H1 (cell line): Measurements from ENCODE around the gene DDHD1. TPM values are rescaled to one million over a fixed set of nuclear protein-coding genes. Genes with fewer than 3 reads are reported as not detected.

Source experiments
- CTCF ChIA-PET: fragments of 300-600 bp; sonication (Branson Sonifier 250); formaldehyde crosslinking; loops from one replicate; lab custom pipeline; 2021; ENCODE audit not compliant: partially characterized antibody; lab: Charles Lee
- POLR2A ChIA-PET: fragments of 300-600 bp; sonication (Branson Sonifier 250); formaldehyde crosslinking; loops from one replicate; lab custom pipeline; 2021; ENCODE audit warnings: inconsistent platforms; ENCODE audit not compliant: partially characterized antibody; lab: Charles Lee
- DNase-seq, 2 experiments: peaks; one replicate each; pipeline versions ENCODE4 v3.0.0 to v3.0.0-alpha.2; 2010 to 2022; ENCODE audit warnings: low spot score in 2 of 2, low read depth in 1 of 2, mixed read lengths in 1 of 2
- FAIRE-seq: peaks from 2 replicates; lab custom pipeline; 2011; peaks lifted over from hg19 to GRCh38; lab: Jason Lieb, UNC
- H2AFZ ChIP-seq: 2 replicates; pipeline ENCODE4 v1.8.1; 2012; ENCODE audit warnings: low read length, inconsistent platforms
- H2AK5ac ChIP-seq: 2 replicates; pipeline ENCODE4 v1.6.1; 2013; ENCODE audit warnings: low read depth, low read length
- H2BK120ac ChIP-seq: replicated peaks from 2 replicates; pipeline ENCODE3; 2013; ENCODE audit warnings: low read depth, low read length, inconsistent platforms
- H2BK12ac ChIP-seq: 2 replicates; pipeline ENCODE4 v1.6.1; 2013; ENCODE audit warnings: low read depth, low read length
- H2BK15ac ChIP-seq: 2 replicates; pipeline ENCODE4 v1.6.1; 2013; ENCODE audit warnings: low read length
- H2BK20ac ChIP-seq: 2 replicates; pipeline ENCODE4 v1.6.1; 2013; ENCODE audit warnings: low read length
- H2BK5ac ChIP-seq: 2 replicates; pipeline ENCODE4 v1.6.1; 2013; ENCODE audit warnings: low read depth, low read length
- H3K14ac ChIP-seq: 2 replicates; pipeline ENCODE4 v1.6.1; 2013; ENCODE audit warnings: inconsistent platforms; ENCODE audit not compliant: insufficient read length
- H3K18ac ChIP-seq: 2 replicates; pipeline ENCODE4 v1.6.1; 2013; ENCODE audit warnings: low read length; ENCODE audit errors: extremely low read depth
- H3K23ac ChIP-seq: 2 replicates; pipeline ENCODE4 v1.6.1; 2013; ENCODE audit warnings: inconsistent platforms; ENCODE audit not compliant: insufficient read length
- H3K23me2 ChIP-seq: 2 replicates; pipeline ENCODE4 v1.6.1; 2013; ENCODE audit warnings: low read depth, low read length
- H3K27ac ChIP-seq: 2 replicates; pipeline ENCODE4 v1.6.1; 2011; ENCODE audit warnings: low read depth, low read length, inconsistent platforms
- H3K27me3 ChIP-seq, 4 experiments: replicated peaks in 1 of 4; 1 replicate in 1 of 4; 2 replicates in 3 of 4; pipeline versions ENCODE4 v1.6.1 to v1.8.1; 2011 to 2013; ENCODE audit warnings: low read length in 3 of 4, mild to moderate bottlenecking in 3 of 4, inconsistent platforms in 2 of 4, mixed read lengths in 2 of 4, moderate library complexity in 1 of 4; ENCODE audit not compliant: control insufficient read depth in 3 of 4, insufficient read depth in 3 of 4; ENCODE audit errors: extremely low read depth in 1 of 4
- H3K36me3 ChIP-seq, 4 experiments: 2 replicates each; pipeline versions ENCODE4 v1.6.1 to v1.8.1; 2011 to 2013; ENCODE audit warnings: mild to moderate bottlenecking in 4 of 4, low read length in 3 of 4, moderate library complexity in 2 of 4, control low read depth in 1 of 4, inconsistent platforms in 1 of 4; ENCODE audit not compliant: insufficient read depth in 4 of 4, control insufficient read depth in 2 of 4
- H3K4ac ChIP-seq: replicated peaks from 2 replicates; pipeline ENCODE3; 2013; ENCODE audit warnings: low read length, low read depth, mixed read lengths, inconsistent platforms; ENCODE audit not compliant: insufficient read length
- H3K4me1 ChIP-seq, 4 experiments: replicated peaks in 1 of 4; 1 replicate in 1 of 4; 2 replicates in 3 of 4; pipeline versions ENCODE4 v1.6.1 to v1.8.1; 2011 to 2013; ENCODE audit warnings: low read length in 3 of 4, inconsistent platforms in 2 of 4, mixed read lengths in 1 of 4; ENCODE audit not compliant: insufficient read depth in 4 of 4, control insufficient read depth in 3 of 4
- H3K4me2 ChIP-seq, 2 experiments: 2 replicates each; pipeline versions ENCODE4 v1.6.1 to v1.8.1; 2011 to 2013; ENCODE audit warnings: low read depth in 2 of 2, low read length in 2 of 2, control low read depth in 1 of 2, inconsistent platforms in 1 of 2, mild to moderate bottlenecking in 1 of 2; ENCODE audit not compliant: insufficient read depth in 1 of 2
- H3K4me3 ChIP-seq, 4 experiments: fragments of 200-600, 300-600 bp in 1 of 4; sonication (generic), shearing (Covaris generic), sonication (Bioruptor Twin) in 1 of 4; 2 replicates each; pipeline versions ENCODE4 v1.5.1 to v1.8.1; 2011 to 2016; ENCODE audit warnings: low read length in 4 of 4, low read depth in 3 of 4, control low read depth in 2 of 4, inconsistent platforms in 2 of 4, mild to moderate bottlenecking in 2 of 4, mixed read lengths in 1 of 4, moderate library complexity in 1 of 4; ENCODE audit not compliant: insufficient read depth in 2 of 4; ENCODE audit errors: extremely low read depth in 1 of 4
- H3K56ac ChIP-seq: replicated peaks from 2 replicates; pipeline ENCODE3; 2013; ENCODE audit warnings: low read depth, mild to moderate bottlenecking, mixed read lengths, low read length, inconsistent platforms; ENCODE audit not compliant: insufficient read length
- H3K79me1 ChIP-seq: 2 replicates; pipeline ENCODE4 v1.6.1; 2013; ENCODE audit warnings: low read depth, low read length, control low read depth
- H3K79me2 ChIP-seq, 2 experiments: 2 replicates each; pipeline versions ENCODE4 v1.6.1 to v1.8.1; 2012 to 2013; ENCODE audit warnings: low read length in 2 of 2, mild to moderate bottlenecking in 2 of 2, inconsistent platforms in 1 of 2; ENCODE audit not compliant: insufficient read depth in 2 of 2, control insufficient read depth in 1 of 2
- H3K9ac ChIP-seq, 4 experiments: replicated peaks in 1 of 4; 1 replicate in 1 of 4; 2 replicates in 3 of 4; pipeline versions ENCODE4 v1.6.1 to v1.8.1; 2011 to 2013; ENCODE audit warnings: low read depth in 3 of 4, low read length in 3 of 4, control low read depth in 2 of 4, mild to moderate bottlenecking in 2 of 4, moderate library complexity in 2 of 4, inconsistent platforms in 1 of 4; ENCODE audit errors: extremely low read depth in 1 of 4
- H3K9me3 ChIP-seq, 2 experiments: 2 replicates each; pipeline versions ENCODE4 v1.6.1 to v1.8.1; 2012 to 2013; ENCODE audit warnings: mild to moderate bottlenecking in 2 of 2, moderate library complexity in 2 of 2, control low read depth in 1 of 2, inconsistent platforms in 1 of 2, low read depth in 1 of 2, low read length in 1 of 2, mixed read lengths in 1 of 2; ENCODE audit not compliant: insufficient read depth in 2 of 2
- H4K20me1 ChIP-seq, 2 experiments: replicated peaks in 1 of 2; 2 replicates each; pipeline versions ENCODE3 to v1.8.1; 2011 to 2013; ENCODE audit warnings: inconsistent platforms in 2 of 2, low read length in 2 of 2, mild to moderate bottlenecking in 1 of 2; ENCODE audit not compliant: insufficient read depth in 2 of 2, control insufficient read depth in 1 of 2
- H4K5ac ChIP-seq: 2 replicates; pipeline ENCODE4 v1.6.1; 2013; ENCODE audit warnings: low read length, low read depth, mixed read lengths, inconsistent platforms; ENCODE audit not compliant: insufficient read length
- H4K8ac ChIP-seq: 2 replicates; pipeline ENCODE4 v1.8.0; 2013; ENCODE audit warnings: mild to moderate bottlenecking, moderate library complexity, low read length, inconsistent platforms; ENCODE audit not compliant: insufficient read depth; ENCODE audit errors: extremely low read depth
- H4K91ac ChIP-seq: replicated peaks from 2 replicates; pipeline ENCODE3; 2013; ENCODE audit warnings: low read length, mixed read lengths, inconsistent platforms; ENCODE audit not compliant: insufficient read length
- CEBPB ChIP-seq: IDR thresholded peaks from 2 replicates; pipeline ENCODE4 v1.6.1; 2012; ENCODE audit warnings: low read depth, low read length
- EP300 ChIP-seq, 2 experiments: IDR thresholded peaks; 1 replicate in 1 of 2; 2 replicates in 1 of 2; pipeline ENCODE4 v1.6.1; 2011 to 2012; ENCODE audit warnings: low read depth in 2 of 2, low read length in 2 of 2, mild to moderate bottlenecking in 2 of 2, borderline replicate concordance in 1 of 2, inconsistent platforms in 1 of 2, moderate library complexity in 1 of 2
- JUND ChIP-seq: IDR thresholded peaks from 2 replicates; pipeline ENCODE4 v1.6.1; 2011; ENCODE audit warnings: mild to moderate bottlenecking, improper control_type of control experiment, low read length
- RXRA ChIP-seq: IDR thresholded peaks from 2 replicates; pipeline ENCODE4 v1.6.1; 2011; ENCODE audit warnings: low read depth, mild to moderate bottlenecking, low read length, moderate library complexity; ENCODE audit not compliant: insufficient read depth
- SRF ChIP-seq: IDR thresholded peaks from 2 replicates; pipeline ENCODE4 v1.6.1; 2011; ENCODE audit warnings: mild to moderate bottlenecking, low read depth, low read length, moderate library complexity
- TEAD4 ChIP-seq: IDR thresholded peaks from 2 replicates; pipeline ENCODE4 v1.6.1; 2012; ENCODE audit warnings: low read depth, low read length, inconsistent platforms, mixed read lengths
- USF2 ChIP-seq: IDR thresholded peaks from 2 replicates; pipeline ENCODE4 v1.6.1; 2011; ENCODE audit warnings: low read length, improper control_type of control experiment
- WGBS, 2 experiments: shearing (Covaris generic) in 1 of 2; methylation state at CpG; one replicate each; pipeline versions ENCODE4 v1.1.6 to v1.1.7; 2013 to 2015; ENCODE audit warnings: low lambda C conversion rate in 2 of 2, mixed read lengths in 2 of 2, inconsistent platforms in 1 of 2, low coverage in 1 of 2, missing lambda C conversion rate in 1 of 2; ENCODE audit not compliant: insufficient replicate concordance in 2 of 2, insufficient coverage in 1 of 2, insufficient read length in 1 of 2; ENCODE audit errors: extremely low coverage in 1 of 2, missing lambda C conversion rate in 1 of 2; 5-methylcytosine and 5-hydroxymethylcytosine counted together
- polyA plus RNA-seq, 7 experiments: library from polyadenylated mRNA; depleted of rRNA in 3 of 7; stranded (reverse) in 5 of 7; unstranded in 2 of 7; fragments of >200 nt in 5 of 7; fragments of 200-250 nt in 2 of 7; gene quantifications; 1 replicate in 5 of 7; 2 replicates in 1 of 7; 4 replicates in 1 of 7; pipeline versions ENCODE4 v1.2.1 to v1.2.3, GENCODE V29; 2011 to 2013; ENCODE audit warnings: missing spikeins in 2 of 7, mixed read lengths in 2 of 7
- total RNA-seq: library from RNA; stranded (reverse); fragmentation: NEBNext Ultra II Directional; extraction: Animal tissue kit (Norgen Biotek cat#: 25700); gene quantifications from 2 replicates; pipeline ENCODE4 v1.2.1, GENCODE V29; 2021

Gene DDHD1
- total and polyA plus RNA-seq, 2 of the 8 experiments (the other 6 are each of a cell fraction or from before 2014, with no cell fraction given) = 3.6 to 16.0 TPM

DNA sequence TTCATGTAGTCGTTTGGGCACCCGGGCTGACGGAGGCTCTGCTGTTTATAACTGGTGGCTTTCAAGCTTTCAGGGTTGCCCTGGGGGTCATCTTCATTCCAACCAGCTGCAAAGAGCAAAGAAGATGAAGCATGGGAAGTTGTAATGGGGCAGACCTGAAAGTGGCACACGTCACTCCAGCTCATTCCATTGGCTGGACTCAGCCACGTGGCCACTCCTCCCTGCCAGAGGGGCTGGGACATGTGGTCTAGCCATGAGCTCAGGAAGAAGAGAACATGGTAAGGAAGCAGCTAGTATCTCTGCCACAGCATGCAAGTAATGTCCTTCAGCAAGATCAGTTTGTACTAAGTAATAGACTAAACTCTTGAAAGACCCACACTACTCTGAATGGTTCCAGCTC lies 150.5 kb downstream of the DDHD1 start:
- Histone ChIP-seq H3K18ac (no peak overlapping the region), H3K9ac (no peak overlapping the region), H3K36me3 (no peaks in the 10 kb centered on the region), H3K4me2 (no peak overlapping the region), H2BK5ac (no peak overlapping the region), H3K79me1 (no peaks in the 10 kb centered on the region), H3K27ac (no peak overlapping the region), H2BK20ac (no peak overlapping the region), H4K20me1 (no peaks in the 10 kb centered on the region), H3K9me3 (no peaks in the 10 kb centered on the region), H2BK120ac (no peak overlapping the region), H2BK12ac (no peak overlapping the region), H2AFZ (peak overlapping the region; percentile 79; the same call in 1 of the 2 replicates), H2BK15ac (no peak overlapping the region), H3K14ac (no peak overlapping the region), H3K56ac (no peak overlapping the region), H4K8ac (no peak overlapping the region), H3K4ac (no peak overlapping the region), H4K91ac (no peak overlapping the region), H3K27me3 (no peaks in the 10 kb centered on the region), H3K79me2 (no peaks in the 10 kb centered on the region), H3K4me1 (no peaks in the 10 kb centered on the region; a peak in 2 of 7 replicates), H2AK5ac (no peak overlapping the region), H4K5ac (no peak overlapping the region), H3K4me3 (no peak overlapping the region), H3K23me2 (no peaks in the 10 kb centered on the region), H3K23ac (no peak overlapping the region)
- DNase-seq (no peak), FAIRE-seq (no peak)
- CTCF ChIA-PET = interaction anchor here (1.0 to 2.0 kb wide), 5 partner anchors 19 to 195 kb away, joined by 3 to 4 read pairs (median 4); no protein-coding TSS in a partner anchor
- TF ChIP-seq CEBPB (no peak), JUND (no peak), SRF (no peak), USF2 (peak; percentile 47; the same call in 1 of the 2 replicates), EP300 (IDR thresholded peaks at IDR 0.05; ENCODE audit: borderline replicate concordance in 1 of 2, low read depth in 2 of 2, low read length in 2 of 2) (no peak), RXRA (no peak), TEAD4 (no peak)
- POLR2A ChIA-PET = interaction anchor here (1.7 kb wide), 1 partner anchor 9 kb away, joined by 4 read pairs; no protein-coding TSS in a partner anchor
- WGBS, 2 experiments = 81% methylated on average over 5 of the region's 5 CpGs; no CpG with 5 or more reads in 1 of the 2 experiments
